DOHH2 (cell line): ENCODE measurements around the gene FIBP.

ENCODE experiments used
- EZH2phosphoT487 ChIP-seq: fragments of 200-600 bp; sonication (generic); IDR thresholded peaks from 2 replicates; pipeline ENCODE4 v1.6.1; 2017; ENCODE audit warnings: borderline replicate concordance, mild to moderate bottlenecking, antibody characterized with exemption, low read length, moderate library complexity, mixed read lengths
- TF ChIP-seq, protein P1 (sequence below): fragments of 200-600 bp; sonication (generic); IDR thresholded peaks from one replicate; pipeline ENCODE4 v1.5.1; 2014; ENCODE audit warnings: antibody characterized with exemption, mild to moderate bottlenecking, low read depth, low read length; ENCODE audit not compliant: poor library complexity, severe bottlenecking

DNA sequence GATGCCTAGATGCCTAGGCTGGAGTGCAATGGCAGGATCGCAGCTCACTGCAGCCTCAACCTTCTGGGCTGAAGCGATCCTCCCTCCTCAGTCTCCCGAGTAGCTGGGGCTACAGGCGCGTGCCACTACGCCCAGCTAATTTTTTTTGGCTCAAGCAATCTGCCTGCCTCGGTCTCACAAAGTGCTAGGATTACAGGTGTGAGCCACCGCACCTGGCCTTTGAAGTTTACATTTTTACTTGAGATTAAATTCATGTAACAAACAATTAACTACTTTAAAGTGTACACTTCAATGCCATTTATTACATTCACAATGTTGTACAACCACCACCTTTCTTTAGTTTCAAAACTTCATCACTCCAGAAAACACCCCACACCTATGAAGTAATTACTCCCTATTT lies 15.4 kb upstream of the FIBP start:
- no peak for TF ChIP-seq EZH2phosphoT487
- TF ChIP-seq, protein P1, sequence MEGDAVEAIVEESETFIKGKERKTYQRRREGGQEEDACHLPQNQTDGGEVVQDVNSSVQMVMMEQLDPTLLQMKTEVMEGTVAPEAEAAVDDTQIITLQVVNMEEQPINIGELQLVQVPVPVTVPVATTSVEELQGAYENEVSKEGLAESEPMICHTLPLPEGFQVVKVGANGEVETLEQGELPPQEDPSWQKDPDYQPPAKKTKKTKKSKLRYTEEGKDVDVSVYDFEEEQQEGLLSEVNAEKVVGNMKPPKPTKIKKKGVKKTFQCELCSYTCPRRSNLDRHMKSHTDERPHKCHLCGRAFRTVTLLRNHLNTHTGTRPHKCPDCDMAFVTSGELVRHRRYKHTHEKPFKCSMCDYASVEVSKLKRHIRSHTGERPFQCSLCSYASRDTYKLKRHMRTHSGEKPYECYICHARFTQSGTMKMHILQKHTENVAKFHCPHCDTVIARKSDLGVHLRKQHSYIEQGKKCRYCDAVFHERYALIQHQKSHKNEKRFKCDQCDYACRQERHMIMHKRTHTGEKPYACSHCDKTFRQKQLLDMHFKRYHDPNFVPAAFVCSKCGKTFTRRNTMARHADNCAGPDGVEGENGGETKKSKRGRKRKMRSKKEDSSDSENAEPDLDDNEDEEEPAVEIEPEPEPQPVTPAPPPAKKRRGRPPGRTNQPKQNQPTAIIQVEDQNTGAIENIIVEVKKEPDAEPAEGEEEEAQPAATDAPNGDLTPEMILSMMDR = no peak
